Hepatocyte (in vitro differentiated cells): ENCODE data around the gene MRPL14. TPM values are rescaled to one million over a fixed set of nuclear protein-coding genes. Genes with fewer than 3 reads are reported as not detected.

Experiments used
- DNase-seq: peaks from one replicate; pipeline ENCODE4 v3.0.0-alpha.2; 2016; ENCODE audit warnings: low spot score
- H2AFZ ChIP-seq: fragments of 200-600 bp; sonication (generic); 2 replicates; pipeline ENCODE4 v1.6.0; 2016; ENCODE audit warnings: antibody characterized with exemption, mild to moderate bottlenecking
- H3K27ac ChIP-seq: fragments of 200-600 bp; sonication (generic); 2 replicates; pipeline ENCODE4 v1.5.1; 2016; ENCODE audit warnings: mild to moderate bottlenecking
- H3K27me3 ChIP-seq: fragments of 200-600 bp; sonication (generic); 2 replicates; pipeline ENCODE4 v1.6.1; 2016
- H3K36me3 ChIP-seq: fragments of 200-600 bp; sonication (generic); replicated peaks from 2 replicates; pipeline ENCODE4 v1.5.1; 2016; ENCODE audit warnings: low read depth; ENCODE audit not compliant: insufficient read depth
- H3K4me1 ChIP-seq: fragments of 200-600 bp; sonication (generic); 2 replicates; pipeline ENCODE4 v1.5.1; 2016; ENCODE audit warnings: mild to moderate bottlenecking, moderate library complexity; ENCODE audit not compliant: insufficient read depth
- H3K4me2 ChIP-seq: fragments of 200-600 bp; sonication (generic); 2 replicates; pipeline ENCODE4 v1.6.0; 2016
- H3K4me3 ChIP-seq: fragments of 200-600 bp; sonication (generic); 2 replicates; pipeline ENCODE4 v1.5.1; 2016; ENCODE audit warnings: mild to moderate bottlenecking
- H3K79me2 ChIP-seq: fragments of 200-600 bp; sonication (generic); 2 replicates; pipeline ENCODE4 v1.6.0; 2017; ENCODE audit warnings: mild to moderate bottlenecking
- H3K9me2 ChIP-seq: fragments of 200-600 bp; sonication (generic); replicated peaks from 2 replicates; pipeline ENCODE4 v1.6.0; 2017; ENCODE audit warnings: mild to moderate bottlenecking; ENCODE audit not compliant: insufficient read depth
- H3K9me3 ChIP-seq: fragments of 200-600 bp; sonication (generic); 2 replicates; pipeline ENCODE4 v1.5.1; 2016; ENCODE audit warnings: low read depth, mild to moderate bottlenecking
- H4K20me1 ChIP-seq: fragments of 200-600 bp; sonication (generic); 2 replicates; pipeline ENCODE4 v1.6.0; 2016; ENCODE audit warnings: mild to moderate bottlenecking; ENCODE audit not compliant: insufficient read depth, poor library complexity, severe bottlenecking
- EZH2 ChIP-seq: fragments of 200-600 bp; sonication (generic); IDR thresholded peaks from 2 replicates; pipeline ENCODE4 v1.6.1; 2016; ENCODE audit warnings: antibody characterized with exemption, mild to moderate bottlenecking, borderline replicate concordance
- EZH2phosphoT487 ChIP-seq: fragments of 200-600 bp; sonication (generic); IDR thresholded peaks from one replicate; pipeline ENCODE4 v1.6.1; 2018; ENCODE audit warnings: antibody characterized with exemption, mild to moderate bottlenecking, low read depth, moderate library complexity; ENCODE audit not compliant: unreplicated experiment, severe bottlenecking
- WGBS: methylation state at CpG from one replicate; pipeline ENCODE4 v1.1.6; 2016; ENCODE audit warnings: low lambda C conversion rate; ENCODE audit errors: missing lambda C conversion rate; 5-methylcytosine and 5-hydroxymethylcytosine counted together
- polyA plus RNA-seq: library from polyadenylated mRNA; unstranded; fragments of >200 nt; fragmentation: Nextera tagmentation; extraction: Ambion mirVana; gene quantifications from 2 replicates; pipeline ENCODE4 v1.2.1, GENCODE V29; 2016
- total RNA-seq: library from RNA; depleted of rRNA; stranded (reverse); fragments of >200 nt; gene quantifications from 2 replicates; pipeline ENCODE4 v1.2.3, GENCODE V29; 2014
- TF ChIP-seq, protein P1 (sequence below): fragments of 200-600 bp; sonication (generic); IDR thresholded peaks from 2 replicates; pipeline ENCODE4 v1.5.1; 2016; ENCODE audit warnings: antibody characterized with exemption, mild to moderate bottlenecking; ENCODE audit not compliant: poor library complexity

Gene MRPL14
- total and polyA plus RNA-seq, 2 experiments from 2014 or later: 58.3 to 124 TPM

DNA sequence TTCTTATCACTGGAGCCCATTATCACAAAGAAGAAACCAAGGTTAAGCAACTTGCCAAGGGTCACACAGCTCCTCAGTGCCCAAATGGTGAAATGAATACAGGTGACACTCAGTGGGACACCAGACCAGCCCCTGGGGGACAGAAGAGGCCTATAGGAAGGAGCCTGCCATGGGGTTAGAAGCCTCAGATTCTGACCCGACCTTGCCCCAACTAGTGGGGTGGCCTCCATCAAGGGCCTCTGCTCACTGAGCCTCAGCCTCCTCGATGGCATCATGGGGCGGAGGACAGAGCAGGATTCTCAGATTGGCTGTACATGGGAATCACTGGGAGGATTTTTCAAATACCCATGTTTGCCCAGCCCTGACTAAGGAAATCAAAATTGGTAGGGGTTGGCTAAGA is 47.6 kb downstream of the MRPL14 start:
- Histone ChIP-seq H3K27ac (no peak overlapping the region), H3K4me1 (peaks cover 14% of the 10 kb centered on the region), H3K27me3 (no peaks in the 10 kb centered on the region), H3K4me2 (no peak overlapping the region), H3K9me2 (no peaks in the 10 kb centered on the region), H3K79me2 (no peaks in the 10 kb centered on the region), H3K9me3 (no peaks in the 10 kb centered on the region), H3K4me3 (no peak overlapping the region), H2AFZ (no peak overlapping the region), H3K36me3 (no peaks in the 10 kb centered on the region), H4K20me1 (no peaks in the 10 kb centered on the region)
- WGBS: 84% methylated on average over 3 of the region's 3 CpGs
- no peak for DNase-seq
- TF ChIP-seq EZH2 (no peak), EZH2phosphoT487 (no peak)
- TF ChIP-seq, protein P1, sequence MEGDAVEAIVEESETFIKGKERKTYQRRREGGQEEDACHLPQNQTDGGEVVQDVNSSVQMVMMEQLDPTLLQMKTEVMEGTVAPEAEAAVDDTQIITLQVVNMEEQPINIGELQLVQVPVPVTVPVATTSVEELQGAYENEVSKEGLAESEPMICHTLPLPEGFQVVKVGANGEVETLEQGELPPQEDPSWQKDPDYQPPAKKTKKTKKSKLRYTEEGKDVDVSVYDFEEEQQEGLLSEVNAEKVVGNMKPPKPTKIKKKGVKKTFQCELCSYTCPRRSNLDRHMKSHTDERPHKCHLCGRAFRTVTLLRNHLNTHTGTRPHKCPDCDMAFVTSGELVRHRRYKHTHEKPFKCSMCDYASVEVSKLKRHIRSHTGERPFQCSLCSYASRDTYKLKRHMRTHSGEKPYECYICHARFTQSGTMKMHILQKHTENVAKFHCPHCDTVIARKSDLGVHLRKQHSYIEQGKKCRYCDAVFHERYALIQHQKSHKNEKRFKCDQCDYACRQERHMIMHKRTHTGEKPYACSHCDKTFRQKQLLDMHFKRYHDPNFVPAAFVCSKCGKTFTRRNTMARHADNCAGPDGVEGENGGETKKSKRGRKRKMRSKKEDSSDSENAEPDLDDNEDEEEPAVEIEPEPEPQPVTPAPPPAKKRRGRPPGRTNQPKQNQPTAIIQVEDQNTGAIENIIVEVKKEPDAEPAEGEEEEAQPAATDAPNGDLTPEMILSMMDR: no peak

DNA sequence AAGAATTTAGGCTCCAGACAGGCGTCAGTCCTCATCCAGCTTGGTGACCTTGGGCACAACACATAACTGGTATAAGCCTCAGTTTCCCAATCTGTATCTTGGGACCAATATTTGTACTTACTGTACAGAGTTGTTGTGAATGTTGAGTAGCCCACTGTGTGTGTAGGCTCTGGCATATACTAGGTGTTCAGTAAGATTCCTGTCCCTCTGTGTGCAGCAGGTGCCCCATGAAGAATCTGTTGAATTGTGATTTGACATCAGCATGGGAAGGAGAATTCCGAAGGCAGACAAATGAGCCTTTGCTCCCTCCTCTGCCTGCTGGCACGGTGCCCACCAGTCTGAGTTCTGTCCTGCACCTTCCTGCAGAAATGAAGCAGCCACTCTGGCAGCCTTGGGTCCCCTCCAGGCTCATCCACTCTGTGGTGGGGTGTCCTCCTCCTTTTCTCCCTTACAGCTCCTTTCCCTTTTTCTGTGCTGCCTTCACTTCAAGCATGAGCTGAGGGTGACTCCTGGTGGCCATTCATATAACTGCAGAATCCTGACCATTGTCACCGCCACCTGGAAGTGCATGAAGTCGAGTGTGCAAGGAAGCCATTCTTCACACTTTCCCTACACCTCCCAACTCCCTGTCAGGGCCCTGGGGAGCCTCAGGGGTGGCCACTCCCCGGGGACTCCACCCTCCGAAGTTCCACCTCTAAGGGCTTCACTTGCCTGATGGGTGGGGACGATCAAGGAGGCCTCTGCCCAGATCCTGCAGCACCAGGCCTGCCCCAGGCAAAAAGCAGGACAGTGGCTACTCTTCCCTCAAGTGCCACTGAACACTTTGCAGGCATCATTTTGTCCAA is 48.2 kb downstream of the MRPL14 start:
- no peak overlapping the region for H3K4me3 ChIP-seq
- no peaks in the 10 kb centered on the region for H3K9me3 ChIP-seq
- H3K4me1 ChIP-seq: peaks cover 19% of the 10 kb centered on the region
- no peak overlapping the region for H3K27ac ChIP-seq
- no peaks in the 10 kb centered on the region for H3K36me3 ChIP-seq
- no peaks in the 10 kb centered on the region for H3K9me2 ChIP-seq
- DNase-seq: peak; percentile 87
- TF ChIP-seq EZH2phosphoT487 (no peak), EZH2 (no peak)
- TF ChIP-seq, protein P1: peak; percentile 88
- no peaks in the 10 kb centered on the region for H3K27me3 ChIP-seq
- no peaks in the 10 kb centered on the region for H3K79me2 ChIP-seq
- H2AFZ ChIP-seq: no peak overlapping the region
- H3K4me2 ChIP-seq: no peak overlapping the region
- 26% methylated on average over 8 of the region's 8 CpGs for WGBS
- no peaks in the 10 kb centered on the region for H4K20me1 ChIP-seq

DNA sequence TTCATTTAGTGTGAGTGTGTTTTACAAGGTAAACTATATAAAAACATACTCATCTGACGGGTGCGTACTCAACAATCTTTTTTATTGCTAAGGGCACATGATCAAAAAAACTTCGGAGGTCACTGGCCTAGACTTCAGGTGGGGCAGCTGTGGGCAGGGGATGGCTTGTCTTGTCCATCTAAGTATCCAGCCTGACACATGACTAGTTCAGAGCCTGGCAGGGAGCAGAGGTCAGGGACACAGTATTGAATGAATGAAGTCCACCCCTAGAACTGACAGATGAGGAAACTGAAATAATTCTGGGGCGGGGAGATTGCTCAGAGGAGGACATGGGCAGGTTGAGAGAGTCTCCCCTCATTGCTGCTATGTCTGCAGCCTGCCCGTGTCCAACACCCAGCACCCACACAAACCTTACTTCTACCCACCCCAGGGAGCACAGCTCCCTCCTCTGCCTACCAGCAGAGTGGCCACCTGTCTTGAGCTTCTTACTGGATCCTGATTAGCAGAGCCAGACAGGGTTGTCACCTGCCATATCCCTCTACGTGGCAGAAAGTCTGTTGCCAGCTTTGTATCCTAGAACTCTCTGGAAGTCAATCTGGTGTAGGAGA is 48.9 kb downstream of the MRPL14 start:
- H3K36me3 ChIP-seq: no peaks in the 10 kb centered on the region
- H3K27me3 ChIP-seq: no peaks in the 10 kb centered on the region
- no peak for DNase-seq
- no peak overlapping the region for H3K27ac ChIP-seq
- no peaks in the 10 kb centered on the region for H4K20me1 ChIP-seq
- 92% methylated on average over 6 of the region's 6 CpGs for WGBS
- no peaks in the 10 kb centered on the region for H3K9me3 ChIP-seq
- no peaks in the 10 kb centered on the region for H3K79me2 ChIP-seq
- H2AFZ ChIP-seq: no peak overlapping the region
- H3K4me1 ChIP-seq: peaks cover 24% of the 10 kb centered on the region
- H3K9me2 ChIP-seq: no peaks in the 10 kb centered on the region
- no peak for TF ChIP-seq EZH2
- TF ChIP-seq, protein P1: no peak
- no peak for TF ChIP-seq EZH2phosphoT487
- no peak overlapping the region for H3K4me3 ChIP-seq
- H3K4me2 ChIP-seq: no peak overlapping the region
